ENCODE results near the gene CCDC142. TPM values are rescaled to one million over a fixed set of nuclear protein-coding genes. Genes with fewer than 3 reads are reported as not detected.
"Not testable (repeated sequence)": the region's sequence is repeated elsewhere in the genome, so short reads cannot be mapped to it uniquely, and the experiment has no call there.

CCDC142 gene
- total and polyA plus RNA-seq, 2 experiments from 2014 or later = 5.1 to 12.3 TPM

DNA sequence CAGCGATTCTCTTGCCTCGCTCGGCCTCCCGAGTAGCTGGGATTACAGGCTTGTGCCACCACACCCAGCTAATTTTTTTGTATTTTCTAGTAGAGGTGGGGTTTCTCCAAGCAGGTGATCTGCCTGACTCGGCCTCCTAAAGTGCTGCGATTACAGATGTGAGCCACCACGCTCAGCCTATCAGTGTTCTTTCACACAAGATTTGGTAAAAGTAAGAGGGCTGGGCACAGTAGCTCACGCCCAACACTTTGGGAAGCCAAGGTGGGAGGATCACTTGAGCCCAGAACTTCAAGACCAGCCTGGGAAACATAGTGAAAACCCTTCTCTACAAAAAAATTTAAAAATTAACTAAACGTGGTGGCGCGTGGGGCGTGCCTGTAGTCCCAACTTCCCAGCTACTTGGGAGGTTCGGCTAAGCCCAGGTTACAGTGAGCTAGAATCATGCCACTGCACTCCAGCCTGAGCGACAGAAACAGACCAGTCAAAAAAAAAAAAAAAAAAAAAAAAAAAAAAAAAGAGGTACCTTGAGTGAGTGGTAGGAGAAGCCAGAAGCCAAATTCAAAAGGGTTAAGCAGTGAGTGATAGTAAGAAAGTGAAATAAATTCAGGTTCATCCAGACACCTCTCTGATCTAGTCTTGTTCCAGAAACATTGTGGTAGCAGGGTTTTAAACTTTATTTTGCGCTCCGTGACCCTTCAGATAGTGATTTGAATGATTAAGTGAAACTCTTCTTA lies 11.3 kb downstream of the CCDC142 start:
- peak overlapping the region; percentile 72 for H2AFZ ChIP-seq

DNA sequence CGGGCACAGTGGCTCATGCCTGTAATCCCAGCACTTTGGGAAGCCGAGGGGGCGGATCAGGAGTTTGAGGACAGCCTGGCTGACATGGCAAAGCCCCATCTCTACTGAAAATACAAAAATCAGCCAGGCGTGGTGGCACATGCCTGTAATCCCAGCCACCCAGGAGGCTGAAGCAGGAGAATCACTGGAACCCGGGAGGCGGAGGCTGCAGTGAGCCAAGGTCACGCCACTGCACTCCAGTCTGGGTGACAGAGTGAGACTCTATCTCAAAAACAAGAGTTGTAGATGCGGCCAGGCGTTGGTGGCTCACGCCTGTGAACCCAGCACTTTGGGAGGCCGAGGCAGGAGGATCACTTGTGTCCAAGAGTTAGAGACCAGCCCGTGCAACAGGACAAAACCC lies 12.1 kb downstream of the CCDC142 start:
- ATAC-seq; H3K27ac ChIP-seq (ENCODE audit: low read depth); H3K9me2 ChIP-seq (ENCODE audit: insufficient read depth); H3K4me1 Mint-ChIP-seq; H2AFZ ChIP-seq; H3K9me3 Mint-ChIP-seq; H3K27me3 ChIP-seq (ENCODE audit: insufficient read depth); H3K4me3 ChIP-seq; H3K79me2 ChIP-seq (replicated peaks; ENCODE audit: insufficient read depth); H3K4me2 ChIP-seq; H3K27ac Mint-ChIP-seq; H4K20me1 ChIP-seq (replicated peaks; ENCODE audit: insufficient read depth); H3K36me3 ChIP-seq (ENCODE audit: insufficient read depth); H3K4me1 ChIP-seq (ENCODE audit: insufficient read depth); DNase-seq (ENCODE audit: low spot score): not testable (repeated sequence)
- H3F3A ChIP-seq (replicated peaks; ENCODE audit: low read depth) = peaks cover 13% of the 10 kb centered on the region
- Mint-ChIP-seq H3K36me3 (ENCODE audit: low read depth) (peaks cover 17% of the 10 kb centered on the region), H3K27me3 (ENCODE audit: insufficient read depth, low read depth, poor library complexity) (peaks cover 15% of the 10 kb centered on the region), H3K4me3 (peak overlapping the region; percentile 55; the same call in 2 of the 3 replicates)

More for the DNA sequence above, 11.3 kb downstream of the CCDC142 start:
- Mint-ChIP-seq H3K27me3 (ENCODE audit: insufficient read depth, low read depth, poor library complexity) (peaks cover 15% of the 10 kb centered on the region), H3K27ac (peak overlapping the region; percentile 98), H3K36me3 (ENCODE audit: low read depth) (peaks cover 19% of the 10 kb centered on the region), H3K9me3 (no peaks in the 10 kb centered on the region; the same call in 2 of the 3 replicates), H3K4me3 (peak overlapping the region; percentile 98), H3K4me1 (peaks cover 2% of the 10 kb centered on the region; the same call in 1 of the 3 replicates)
- H3K27me3 ChIP-seq (ENCODE audit: insufficient read depth) = no peaks in the 10 kb centered on the region
- H3K79me2 ChIP-seq (replicated peaks; ENCODE audit: insufficient read depth) = no peaks in the 10 kb centered on the region
- no peaks in the 10 kb centered on the region for H3K36me3 ChIP-seq (ENCODE audit: insufficient read depth)
- peak overlapping the region; percentile 83; the same call in 1 of the 2 replicates for H3K27ac ChIP-seq (ENCODE audit: low read depth)
- H3K4me2 ChIP-seq = peak overlapping the region; percentile 92
- peaks cover 7% of the 10 kb centered on the region; the same call in 1 of the 2 replicates for H3K4me1 ChIP-seq (ENCODE audit: insufficient read depth)
- no peaks in the 10 kb centered on the region for H4K20me1 ChIP-seq (replicated peaks; ENCODE audit: insufficient read depth)
- H3F3A ChIP-seq (replicated peaks; ENCODE audit: low read depth) = peaks cover 13% of the 10 kb centered on the region
- no peak for TF ChIP-seq EZH2 (IDR thresholded peaks at IDR 0.05; ENCODE audit: low read depth, unreplicated experiment)
- TF ChIP-seq POLR2AphosphoS5 (IDR thresholded peaks at IDR 0.05; ENCODE audit: low read depth) = no peak
- no peak for TF ChIP-seq NANOG (IDR thresholded peaks at IDR 0.05; ENCODE audit: borderline replicate concordance)
- ATAC-seq (no peak), DNase-seq (ENCODE audit: low spot score) (no peak)
- no peaks in the 10 kb centered on the region for H3K9me2 ChIP-seq (ENCODE audit: insufficient read depth)
- H3K4me3 ChIP-seq = peak overlapping the region; percentile 80

DNA sequence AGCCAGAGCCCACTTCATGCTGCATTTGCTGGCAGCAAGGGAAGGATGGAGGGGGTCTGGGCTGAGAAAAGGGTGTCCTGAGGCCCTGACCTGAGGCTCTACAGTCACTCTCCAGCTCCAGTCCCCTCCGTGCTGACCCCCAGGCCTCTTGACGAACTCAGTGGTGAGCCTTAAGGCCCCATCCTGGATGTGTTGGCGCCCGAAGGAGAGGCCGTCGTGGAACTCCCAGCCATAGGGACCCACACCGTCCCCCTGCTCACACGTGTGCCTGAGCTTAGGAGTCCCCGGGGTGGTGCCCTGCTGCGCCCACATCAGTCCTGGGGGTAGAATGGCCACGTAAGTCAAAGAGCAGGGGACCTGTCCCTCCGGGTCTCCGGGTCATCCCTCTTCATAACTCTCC lies 18.4 kb downstream of the CCDC142 start:
- Histone ChIP-seq H3K79me2 (replicated peaks; ENCODE audit: insufficient read depth) (peaks cover 10% of the 10 kb centered on the region), H3K27ac (ENCODE audit: low read depth) (no peak overlapping the region), H3K4me1 (ENCODE audit: insufficient read depth) (no peaks in the 10 kb centered on the region; the same call in 1 of the 2 replicates), H3K36me3 (ENCODE audit: insufficient read depth) (no peaks in the 10 kb centered on the region; the same call in 1 of the 2 replicates), H3F3A (replicated peaks; ENCODE audit: low read depth) (peaks cover 12% of the 10 kb centered on the region; the same call in 1 of the 2 replicates), H3K9me2 (ENCODE audit: insufficient read depth) (no peaks in the 10 kb centered on the region), H3K4me3 (peak overlapping the region; percentile 90), H4K20me1 (replicated peaks; ENCODE audit: insufficient read depth) (peaks cover 4% of the 10 kb centered on the region; the same call in 1 of the 2 replicates), H3K4me2 (peak overlapping the region; percentile 93), H2AFZ (peak overlapping the region; percentile 47), H3K27me3 (ENCODE audit: insufficient read depth) (no peaks in the 10 kb centered on the region)
- Mint-ChIP-seq H3K4me1 (peaks cover 14% of the 10 kb centered on the region), H3K4me3 (peak overlapping the region; percentile 99), H3K27ac (peak overlapping the region; percentile 80; the same call in 1 of the 2 replicates), H3K36me3 (ENCODE audit: low read depth) (peaks cover 17% of the 10 kb centered on the region), H3K27me3 (ENCODE audit: insufficient read depth, low read depth, poor library complexity) (peaks cover 11% of the 10 kb centered on the region), H3K9me3 (peaks cover 2% of the 10 kb centered on the region; the same call in 1 of the 3 replicates)
- DNase-seq (ENCODE audit: low spot score) (no peak), ATAC-seq (peak; percentile 3; the same call in 2 of the 3 replicates)
- TF ChIP-seq JUNB (IDR thresholded peaks at IDR 0.05; ENCODE audit: unreplicated experiment) (no peak), POLR2AphosphoS5 (IDR thresholded peaks at IDR 0.05; ENCODE audit: low read depth) (no peak), NANOG (IDR thresholded peaks at IDR 0.05; ENCODE audit: borderline replicate concordance) (no peak), STAT1 (IDR thresholded peaks at IDR 0.05; ENCODE audit: unreplicated experiment) (no peak), EZH2 (IDR thresholded peaks at IDR 0.05; ENCODE audit: low read depth, unreplicated experiment) (no peak), ZNF331 (CRISPR knock-in tag; IDR thresholded peaks at IDR 0.05; ENCODE audit: low read depth) (no peak), EZH2phosphoT487 (IDR thresholded peaks at IDR 0.05; ENCODE audit: unreplicated experiment) (no peak), ZNF114 (CRISPR knock-in tag; IDR thresholded peaks at IDR 0.05) (no peak)
- TF ChIP-seq, protein P1, sequence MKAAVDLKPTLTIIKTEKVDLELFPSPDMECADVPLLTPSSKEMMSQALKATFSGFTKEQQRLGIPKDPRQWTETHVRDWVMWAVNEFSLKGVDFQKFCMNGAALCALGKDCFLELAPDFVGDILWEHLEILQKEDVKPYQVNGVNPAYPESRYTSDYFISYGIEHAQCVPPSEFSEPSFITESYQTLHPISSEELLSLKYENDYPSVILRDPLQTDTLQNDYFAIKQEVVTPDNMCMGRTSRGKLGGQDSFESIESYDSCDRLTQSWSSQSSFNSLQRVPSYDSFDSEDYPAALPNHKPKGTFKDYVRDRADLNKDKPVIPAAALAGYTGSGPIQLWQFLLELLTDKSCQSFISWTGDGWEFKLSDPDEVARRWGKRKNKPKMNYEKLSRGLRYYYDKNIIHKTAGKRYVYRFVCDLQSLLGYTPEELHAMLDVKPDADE (IDR thresholded peaks at IDR 0.05) = no peak
- TF ChIP-seq, protein P2, sequence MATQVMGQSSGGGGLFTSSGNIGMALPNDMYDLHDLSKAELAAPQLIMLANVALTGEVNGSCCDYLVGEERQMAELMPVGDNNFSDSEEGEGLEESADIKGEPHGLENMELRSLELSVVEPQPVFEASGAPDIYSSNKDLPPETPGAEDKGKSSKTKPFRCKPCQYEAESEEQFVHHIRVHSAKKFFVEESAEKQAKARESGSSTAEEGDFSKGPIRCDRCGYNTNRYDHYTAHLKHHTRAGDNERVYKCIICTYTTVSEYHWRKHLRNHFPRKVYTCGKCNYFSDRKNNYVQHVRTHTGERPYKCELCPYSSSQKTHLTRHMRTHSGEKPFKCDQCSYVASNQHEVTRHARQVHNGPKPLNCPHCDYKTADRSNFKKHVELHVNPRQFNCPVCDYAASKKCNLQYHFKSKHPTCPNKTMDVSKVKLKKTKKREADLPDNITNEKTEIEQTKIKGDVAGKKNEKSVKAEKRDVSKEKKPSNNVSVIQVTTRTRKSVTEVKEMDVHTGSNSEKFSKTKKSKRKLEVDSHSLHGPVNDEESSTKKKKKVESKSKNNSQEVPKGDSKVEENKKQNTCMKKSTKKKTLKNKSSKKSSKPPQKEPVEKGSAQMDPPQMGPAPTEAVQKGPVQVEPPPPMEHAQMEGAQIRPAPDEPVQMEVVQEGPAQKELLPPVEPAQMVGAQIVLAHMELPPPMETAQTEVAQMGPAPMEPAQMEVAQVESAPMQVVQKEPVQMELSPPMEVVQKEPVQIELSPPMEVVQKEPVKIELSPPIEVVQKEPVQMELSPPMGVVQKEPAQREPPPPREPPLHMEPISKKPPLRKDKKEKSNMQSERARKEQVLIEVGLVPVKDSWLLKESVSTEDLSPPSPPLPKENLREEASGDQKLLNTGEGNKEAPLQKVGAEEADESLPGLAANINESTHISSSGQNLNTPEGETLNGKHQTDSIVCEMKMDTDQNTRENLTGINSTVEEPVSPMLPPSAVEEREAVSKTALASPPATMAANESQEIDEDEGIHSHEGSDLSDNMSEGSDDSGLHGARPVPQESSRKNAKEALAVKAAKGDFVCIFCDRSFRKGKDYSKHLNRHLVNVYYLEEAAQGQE (IDR thresholded peaks at IDR 0.05; ENCODE audit: unreplicated experiment) = no peak
- TF ChIP-seq, protein P3, sequence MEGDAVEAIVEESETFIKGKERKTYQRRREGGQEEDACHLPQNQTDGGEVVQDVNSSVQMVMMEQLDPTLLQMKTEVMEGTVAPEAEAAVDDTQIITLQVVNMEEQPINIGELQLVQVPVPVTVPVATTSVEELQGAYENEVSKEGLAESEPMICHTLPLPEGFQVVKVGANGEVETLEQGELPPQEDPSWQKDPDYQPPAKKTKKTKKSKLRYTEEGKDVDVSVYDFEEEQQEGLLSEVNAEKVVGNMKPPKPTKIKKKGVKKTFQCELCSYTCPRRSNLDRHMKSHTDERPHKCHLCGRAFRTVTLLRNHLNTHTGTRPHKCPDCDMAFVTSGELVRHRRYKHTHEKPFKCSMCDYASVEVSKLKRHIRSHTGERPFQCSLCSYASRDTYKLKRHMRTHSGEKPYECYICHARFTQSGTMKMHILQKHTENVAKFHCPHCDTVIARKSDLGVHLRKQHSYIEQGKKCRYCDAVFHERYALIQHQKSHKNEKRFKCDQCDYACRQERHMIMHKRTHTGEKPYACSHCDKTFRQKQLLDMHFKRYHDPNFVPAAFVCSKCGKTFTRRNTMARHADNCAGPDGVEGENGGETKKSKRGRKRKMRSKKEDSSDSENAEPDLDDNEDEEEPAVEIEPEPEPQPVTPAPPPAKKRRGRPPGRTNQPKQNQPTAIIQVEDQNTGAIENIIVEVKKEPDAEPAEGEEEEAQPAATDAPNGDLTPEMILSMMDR (conservative IDR thresholded peaks at IDR 0.05; ENCODE audit: low read depth in 2 of 2) = no peak

Measured in GM23338 (cell line).